ENCODE data around the gene ZNF787. TPM values are rescaled to one million over a fixed set of nuclear protein-coding genes. Genes with fewer than 3 reads are reported as not detected.
A peak's percentile ranks its signal among the peaks of the same experiment; 100 is the strongest.

The ZNF787 gene
- total and polyA plus RNA-seq, 2 of the 13 experiments (the other 11 are each of a cell fraction or from before 2014, with no cell fraction given): 15.1 to 42.8 TPM

DNA sequence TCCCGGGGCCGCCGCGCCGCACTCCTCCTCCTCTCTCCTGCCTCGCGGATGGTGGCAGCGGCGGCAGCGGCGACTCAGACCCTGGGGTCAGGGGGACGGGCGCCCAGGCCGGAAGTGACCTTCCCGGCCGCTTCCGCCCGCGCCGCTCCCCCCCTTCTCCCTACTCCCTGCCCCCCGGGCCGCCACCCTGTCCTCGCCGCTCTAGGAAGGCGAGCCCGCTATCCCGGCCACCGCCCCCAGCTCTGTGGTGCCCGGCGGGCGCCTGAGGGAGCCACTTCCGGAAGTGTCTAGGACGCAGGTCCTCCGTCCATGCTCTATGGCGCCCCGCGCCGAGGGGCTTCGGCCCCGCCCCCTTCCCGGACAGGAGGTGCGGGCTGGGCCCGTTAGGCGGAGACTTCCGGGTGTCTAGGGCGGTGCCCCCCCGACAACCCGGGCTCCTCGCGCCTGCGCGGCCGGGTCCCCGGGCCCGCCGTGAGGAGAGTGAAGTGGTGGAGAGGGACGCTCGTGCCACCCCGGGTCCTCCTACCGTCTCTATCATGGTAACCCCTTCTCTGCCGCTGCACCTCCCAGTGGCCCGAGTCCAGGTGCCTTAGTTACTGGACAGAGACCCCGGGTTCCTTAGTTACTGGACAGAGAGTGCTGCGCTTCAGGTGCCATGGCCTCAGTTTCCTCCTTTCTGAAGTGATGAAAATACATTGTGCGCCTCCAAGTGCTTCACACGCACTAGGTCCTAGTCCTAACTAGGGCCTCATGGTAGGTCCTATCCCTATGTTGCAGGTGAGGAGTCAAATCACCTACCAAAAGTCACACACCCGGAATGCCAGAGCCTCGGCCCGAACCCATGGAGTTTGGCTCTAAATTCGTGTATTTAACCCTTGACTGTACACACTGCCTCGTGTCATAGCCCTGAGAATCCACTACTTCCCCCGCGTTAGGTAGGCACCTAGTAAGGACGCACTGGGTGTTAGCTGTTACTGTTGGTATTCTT lies at the start of gene ZNF787 (continued):
- TF ChIP-seq, protein P1, sequence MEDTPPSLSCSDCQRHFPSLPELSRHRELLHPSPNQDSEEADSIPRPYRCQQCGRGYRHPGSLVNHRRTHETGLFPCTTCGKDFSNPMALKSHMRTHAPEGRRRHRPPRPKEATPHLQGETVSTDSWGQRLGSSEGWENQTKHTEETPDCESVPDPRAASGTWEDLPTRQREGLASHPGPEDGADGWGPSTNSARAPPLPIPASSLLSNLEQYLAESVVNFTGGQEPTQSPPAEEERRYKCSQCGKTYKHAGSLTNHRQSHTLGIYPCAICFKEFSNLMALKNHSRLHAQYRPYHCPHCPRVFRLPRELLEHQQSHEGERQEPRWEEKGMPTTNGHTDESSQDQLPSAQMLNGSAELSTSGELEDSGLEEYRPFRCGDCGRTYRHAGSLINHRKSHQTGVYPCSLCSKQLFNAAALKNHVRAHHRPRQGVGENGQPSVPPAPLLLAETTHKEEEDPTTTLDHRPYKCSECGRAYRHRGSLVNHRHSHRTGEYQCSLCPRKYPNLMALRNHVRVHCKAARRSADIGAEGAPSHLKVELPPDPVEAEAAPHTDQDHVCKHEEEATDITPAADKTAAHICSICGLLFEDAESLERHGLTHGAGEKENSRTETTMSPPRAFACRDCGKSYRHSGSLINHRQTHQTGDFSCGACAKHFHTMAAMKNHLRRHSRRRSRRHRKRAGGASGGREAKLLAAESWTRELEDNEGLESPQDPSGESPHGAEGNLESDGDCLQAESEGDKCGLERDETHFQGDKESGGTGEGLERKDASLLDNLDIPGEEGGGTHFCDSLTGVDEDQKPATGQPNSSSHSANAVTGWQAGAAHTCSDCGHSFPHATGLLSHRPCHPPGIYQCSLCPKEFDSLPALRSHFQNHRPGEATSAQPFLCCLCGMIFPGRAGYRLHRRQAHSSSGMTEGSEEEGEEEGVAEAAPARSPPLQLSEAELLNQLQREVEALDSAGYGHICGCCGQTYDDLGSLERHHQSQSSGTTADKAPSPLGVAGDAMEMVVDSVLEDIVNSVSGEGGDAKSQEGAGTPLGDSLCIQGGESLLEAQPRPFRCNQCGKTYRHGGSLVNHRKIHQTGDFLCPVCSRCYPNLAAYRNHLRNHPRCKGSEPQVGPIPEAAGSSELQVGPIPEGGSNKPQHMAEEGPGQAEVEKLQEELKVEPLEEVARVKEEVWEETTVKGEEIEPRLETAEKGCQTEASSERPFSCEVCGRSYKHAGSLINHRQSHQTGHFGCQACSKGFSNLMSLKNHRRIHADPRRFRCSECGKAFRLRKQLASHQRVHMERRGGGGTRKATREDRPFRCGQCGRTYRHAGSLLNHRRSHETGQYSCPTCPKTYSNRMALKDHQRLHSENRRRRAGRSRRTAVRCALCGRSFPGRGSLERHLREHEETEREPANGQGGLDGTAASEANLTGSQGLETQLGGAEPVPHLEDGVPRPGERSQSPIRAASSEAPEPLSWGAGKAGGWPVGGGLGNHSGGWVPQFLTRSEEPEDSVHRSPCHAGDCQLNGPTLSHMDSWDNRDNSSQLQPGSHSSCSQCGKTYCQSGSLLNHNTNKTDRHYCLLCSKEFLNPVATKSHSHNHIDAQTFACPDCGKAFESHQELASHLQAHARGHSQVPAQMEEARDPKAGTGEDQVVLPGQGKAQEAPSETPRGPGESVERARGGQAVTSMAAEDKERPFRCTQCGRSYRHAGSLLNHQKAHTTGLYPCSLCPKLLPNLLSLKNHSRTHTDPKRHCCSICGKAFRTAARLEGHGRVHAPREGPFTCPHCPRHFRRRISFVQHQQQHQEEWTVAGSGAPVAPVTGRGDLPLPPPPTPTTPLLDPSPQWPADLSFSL (CRISPR knock-in tag; IDR thresholded peaks at IDR 0.05): no peak
- TF ChIP-seq RFXANK (CRISPR knock-in tag; IDR thresholded peaks at IDR 0.05) (no peak), SYNCRIP (IDR thresholded peaks at IDR 0.05; ENCODE audit: insufficient read depth, low read depth, low read length) (no peak), CCDC6 (CRISPR knock-in tag; IDR thresholded peaks at IDR 0.05) (peak; percentile 47; the same call in 1 of the 2 replicates), ZBTB21 (CRISPR knock-in tag; IDR thresholded peaks at IDR 0.05) (no peak), ZNF230 (CRISPR knock-in tag; IDR thresholded peaks at IDR 0.05) (0 out of 2 replicates have a peak, but pooled peaks have one; percentile 59), ZIK1 (CRISPR knock-in tag; IDR thresholded peaks at IDR 0.05; ENCODE audit: borderline replicate concordance, low read depth) (no peak)
- TF ChIP-seq, protein P2, sequence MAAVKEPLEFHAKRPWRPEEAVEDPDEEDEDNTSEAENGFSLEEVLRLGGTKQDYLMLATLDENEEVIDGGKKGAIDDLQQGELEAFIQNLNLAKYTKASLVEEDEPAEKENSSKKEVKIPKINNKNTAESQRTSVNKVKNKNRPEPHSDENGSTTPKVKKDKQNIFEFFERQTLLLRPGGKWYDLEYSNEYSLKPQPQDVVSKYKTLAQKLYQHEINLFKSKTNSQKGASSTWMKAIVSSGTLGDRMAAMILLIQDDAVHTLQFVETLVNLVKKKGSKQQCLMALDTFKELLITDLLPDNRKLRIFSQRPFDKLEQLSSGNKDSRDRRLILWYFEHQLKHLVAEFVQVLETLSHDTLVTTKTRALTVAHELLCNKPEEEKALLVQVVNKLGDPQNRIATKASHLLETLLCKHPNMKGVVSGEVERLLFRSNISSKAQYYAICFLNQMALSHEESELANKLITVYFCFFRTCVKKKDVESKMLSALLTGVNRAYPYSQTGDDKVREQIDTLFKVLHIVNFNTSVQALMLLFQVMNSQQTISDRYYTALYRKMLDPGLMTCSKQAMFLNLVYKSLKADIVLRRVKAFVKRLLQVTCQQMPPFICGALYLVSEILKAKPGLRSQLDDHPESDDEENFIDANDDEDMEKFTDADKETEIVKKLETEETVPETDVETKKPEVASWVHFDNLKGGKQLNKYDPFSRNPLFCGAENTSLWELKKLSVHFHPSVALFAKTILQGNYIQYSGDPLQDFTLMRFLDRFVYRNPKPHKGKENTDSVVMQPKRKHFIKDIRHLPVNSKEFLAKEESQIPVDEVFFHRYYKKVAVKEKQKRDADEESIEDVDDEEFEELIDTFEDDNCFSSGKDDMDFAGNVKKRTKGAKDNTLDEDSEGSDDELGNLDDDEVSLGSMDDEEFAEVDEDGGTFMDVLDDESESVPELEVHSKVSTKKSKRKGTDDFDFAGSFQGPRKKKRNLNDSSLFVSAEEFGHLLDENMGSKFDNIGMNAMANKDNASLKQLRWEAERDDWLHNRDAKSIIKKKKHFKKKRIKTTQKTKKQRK (IDR thresholded peaks at IDR 0.05; ENCODE audit: low read length): no peak
- TF ChIP-seq, protein P3, sequence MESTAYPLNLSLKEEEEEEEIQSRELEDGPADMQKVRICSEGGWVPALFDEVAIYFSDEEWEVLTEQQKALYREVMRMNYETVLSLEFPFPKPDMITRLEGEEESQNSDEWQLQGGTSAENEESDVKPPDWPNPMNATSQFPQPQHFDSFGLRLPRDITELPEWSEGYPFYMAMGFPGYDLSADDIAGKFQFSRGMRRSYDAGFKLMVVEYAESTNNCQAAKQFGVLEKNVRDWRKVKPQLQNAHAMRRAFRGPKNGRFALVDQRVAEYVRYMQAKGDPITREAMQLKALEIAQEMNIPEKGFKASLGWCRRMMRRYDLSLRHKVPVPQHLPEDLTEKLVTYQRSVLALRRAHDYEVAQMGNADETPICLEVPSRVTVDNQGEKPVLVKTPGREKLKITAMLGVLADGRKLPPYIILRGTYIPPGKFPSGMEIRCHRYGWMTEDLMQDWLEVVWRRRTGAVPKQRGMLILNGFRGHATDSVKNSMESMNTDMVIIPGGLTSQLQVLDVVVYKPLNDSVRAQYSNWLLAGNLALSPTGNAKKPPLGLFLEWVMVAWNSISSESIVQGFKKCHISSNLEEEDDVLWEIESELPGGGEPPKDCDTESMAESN (CRISPR knock-in tag; conservative IDR thresholded peaks at IDR 0.05): no peak; the same call in 1 of the 2 replicates
- TF ChIP-seq, protein P4, sequence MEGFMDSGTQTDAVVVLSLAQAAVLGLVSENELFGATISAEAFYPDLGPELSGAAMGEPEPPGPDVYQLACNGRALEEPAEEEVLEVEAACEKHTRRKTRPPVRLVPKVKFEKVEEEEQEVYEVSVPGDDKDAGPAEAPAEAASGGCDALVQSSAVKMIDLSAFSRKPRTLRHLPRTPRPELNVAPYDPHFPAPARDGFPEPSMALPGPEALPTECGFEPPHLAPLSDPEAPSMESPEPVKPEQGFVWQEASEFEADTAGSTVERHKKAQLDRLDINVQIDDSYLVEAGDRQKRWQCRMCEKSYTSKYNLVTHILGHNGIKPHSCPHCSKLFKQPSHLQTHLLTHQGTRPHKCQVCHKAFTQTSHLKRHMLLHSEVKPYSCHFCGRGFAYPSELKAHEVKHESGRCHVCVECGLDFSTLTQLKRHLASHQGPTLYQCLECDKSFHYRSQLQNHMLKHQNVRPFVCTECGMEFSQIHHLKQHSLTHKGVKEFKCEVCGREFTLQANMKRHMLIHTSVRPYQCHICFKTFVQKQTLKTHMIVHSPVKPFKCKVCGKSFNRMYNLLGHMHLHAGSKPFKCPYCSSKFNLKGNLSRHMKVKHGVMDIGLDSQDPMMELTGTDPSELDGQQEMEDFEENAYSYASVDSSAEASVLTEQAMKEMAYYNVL (CRISPR knock-in tag; IDR thresholded peaks at IDR 0.05; ENCODE audit: borderline replicate concordance): no peak
- TF ChIP-seq, protein P5, sequence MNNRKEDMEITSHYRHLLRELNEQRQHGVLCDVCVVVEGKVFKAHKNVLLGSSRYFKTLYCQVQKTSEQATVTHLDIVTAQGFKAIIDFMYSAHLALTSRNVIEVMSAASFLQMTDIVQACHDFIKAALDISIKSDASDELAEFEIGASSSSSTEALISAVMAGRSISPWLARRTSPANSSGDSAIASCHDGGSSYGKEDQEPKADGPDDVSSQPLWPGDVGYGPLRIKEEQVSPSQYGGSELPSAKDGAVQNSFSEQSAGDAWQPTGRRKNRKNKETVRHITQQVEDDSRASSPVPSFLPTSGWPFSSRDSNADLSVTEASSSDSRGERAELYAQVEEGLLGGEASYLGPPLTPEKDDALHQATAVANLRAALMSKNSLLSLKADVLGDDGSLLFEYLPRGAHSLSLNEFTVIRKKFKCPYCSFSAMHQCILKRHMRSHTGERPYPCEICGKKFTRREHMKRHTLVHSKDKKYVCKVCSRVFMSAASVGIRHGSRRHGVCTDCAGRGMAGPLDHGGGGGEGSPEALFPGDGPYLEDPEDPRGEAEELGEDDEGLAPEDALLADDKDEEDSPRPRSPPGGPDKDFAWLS (CRISPR knock-in tag; IDR thresholded peaks at IDR 0.05; ENCODE audit: borderline replicate concordance): no peak

All from HepG2 (cell line).